Esophagus muscularis mucosa (tissue), 4 donors: ENCODE data around the gene THRA. TPM values are rescaled to one million over a fixed set of nuclear protein-coding genes. Genes with fewer than 3 reads are reported as not detected.

Source experiments
- DNase-seq: peaks from one replicate; pipeline ENCODE4 v3.0.0-alpha.2; 2017; ENCODE audit errors: extremely low spot score
- H3K27ac ChIP-seq, 4 donors: fragments of 200-600 bp; sonication (generic); replicated peaks in 1 of 4; 1 replicate in 3 of 4; 2 replicates in 1 of 4; pipeline ENCODE4 v1.5.1; 2016 to 2019; ENCODE audit warnings: mild to moderate bottlenecking in 1 of 4
- H3K27me3 ChIP-seq, 4 donors: fragments of 200-600 bp; sonication (generic); one replicate each; pipeline versions ENCODE4 v1.5.1 to v1.6.0; 2016 to 2019
- H3K36me3 ChIP-seq, 4 donors: fragments of 200-600 bp; sonication (generic); one replicate each; pipeline ENCODE4 v1.5.1; 2016 to 2019
- H3K4me1 ChIP-seq, 4 donors: fragments of 200-600 bp; sonication (generic); one replicate each; pipeline ENCODE4 v1.5.1; 2016 to 2019
- H3K4me3 ChIP-seq, 4 donors: fragments of 200-600 bp; sonication (generic); 1 replicate in 2 of 4; 2 replicates in 2 of 4; pipeline ENCODE4 v1.5.1; 2016 to 2019; ENCODE audit warnings: mild to moderate bottlenecking in 4 of 4, moderate library complexity in 1 of 4
- H3K9me3 ChIP-seq, 4 donors: fragments of 200-600 bp; sonication (generic); 1 replicate in 3 of 4; 2 replicates in 1 of 4; pipeline ENCODE4 v1.5.1; 2016 to 2019
- CTCF ChIP-seq, 3 experiments: fragments of 200-600 bp in 2 of 3; fragments of 450-650 bp in 1 of 3; sonication (generic) in 2 of 3; IDR thresholded peaks; one replicate each; pipeline ENCODE4 v1.5.1; 2017 to 2019; ENCODE audit warnings: antibody characterized with exemption in 3 of 3, mild to moderate bottlenecking in 2 of 3, moderate library complexity in 1 of 3
- EP300 ChIP-seq: sonication (generic); formaldehyde crosslinking; IDR thresholded peaks from one replicate; pipeline ENCODE4 v1.6.1; 2017; ENCODE audit warnings: antibody characterized with exemption
- POLR2A ChIP-seq: fragments of 450-650 bp; IDR thresholded peaks from one replicate; pipeline ENCODE4 v1.6.1; 2017; ENCODE audit warnings: antibody characterized with exemption, moderate library complexity, mild to moderate bottlenecking, low read depth
- POLR2AphosphoS5 ChIP-seq, 2 donors: sonication (generic); formaldehyde crosslinking; IDR thresholded peaks; one replicate each; pipeline ENCODE4 v1.6.1; 2017; ENCODE audit warnings: antibody characterized with exemption in 2 of 2
- WGBS: methylation state at CpG from one replicate; pipeline ENCODE4 v1.1.5; 2018; 5-methylcytosine and 5-hydroxymethylcytosine counted together
- intact Hi-C: fragments of 100-400 bp; cut with DNase I; formaldehyde crosslinking; loops from one replicate; pipeline ENCODE4 v1.15.1; 2023
- total RNA-seq, 4 donors: library from RNA; depleted of rRNA; stranded (reverse); fragments of >200 nt; gene quantifications; one replicate each; pipeline versions ENCODE4 v1.1.0 to v1.2.1, GENCODE V29; 2016

THRA gene
- total RNA-seq, 4 donors from 2014 or later = 69.7 to 112 (median 85.2) TPM

- H3K27me3 ChIP-seq = no peaks in the 10 kb centered on the region
- H3K4me3 ChIP-seq = peak overlapping the region in 3 of 4 donors; percentile 1 to 37 (median 7)
- H3K27ac ChIP-seq = peak overlapping the region; percentile 88 to 99 (median 94)
- no peak for DNase-seq
- no peaks in the 10 kb centered on the region for H3K36me3 ChIP-seq
- peaks cover 98 to 100% (median 100%) of the 10 kb centered on the region in 4 donors for H3K4me1 ChIP-seq
- no peak for TF ChIP-seq CTCF (IDR thresholded peaks at IDR 0.05)
- TF ChIP-seq EP300 = no peak
- no peak for TF ChIP-seq POLR2AphosphoS5 (IDR thresholded peaks at IDR 0.05)
- no peak for TF ChIP-seq POLR2A
- intact Hi-C loops = loop anchor here (5.0 kb wide), 1 partner anchor 40 kb away; no protein-coding TSS in a partner anchor
- WGBS = 12% methylated on average over 19 of the region's 20 CpGs
- H3K9me3 ChIP-seq = no peaks in the 10 kb centered on the region
Measured at GRCh38 chr17:40106760-40107521, 44.2 kb downstream of the THRA start.

GRCh38 chr17:40107522-40108174 is 44.9 kb downstream of the THRA start:
- no peaks in the 10 kb centered on the region for H3K9me3 ChIP-seq
- peak overlapping the region; percentile 88 to 99 (median 94) for H3K27ac ChIP-seq
- no peaks in the 10 kb centered on the region for H3K27me3 ChIP-seq
- peaks cover 98 to 100% (median 100%) of the 10 kb centered on the region in 4 donors for H3K4me1 ChIP-seq
- peak overlapping the region; percentile 7 to 37 (median 16) for H3K4me3 ChIP-seq
- no peaks in the 10 kb centered on the region for H3K36me3 ChIP-seq
- DNase-seq = no peak
- WGBS = 26% methylated on average over 5 of the region's 5 CpGs
- TF ChIP-seq POLR2A (no peak), EP300 (no peak), POLR2AphosphoS5 (IDR thresholded peaks at IDR 0.05) (no peak), CTCF (IDR thresholded peaks at IDR 0.05) (no peak)
- intact Hi-C loops = loop anchor here (5.0 kb wide), 1 partner anchor 40 kb away; no protein-coding TSS in a partner anchor

- Histone ChIP-seq H3K4me1 (peaks cover 94 to 100% (median 99%) of the 10 kb centered on the region in 4 donors), H3K36me3 (no peaks in the 10 kb centered on the region)
- DNase-seq = no peak
Measured at GRCh38 chr17:40108970-40109824, 46.4 kb downstream of the THRA start.

More at GRCh38 chr17:40108970-40109824, 46.4 kb downstream of the THRA start:
- WGBS = 87% methylated on average over 9 of the region's 9 CpGs
- Histone ChIP-seq H3K9me3 (no peaks in the 10 kb centered on the region), H3K27ac (peak overlapping the region; percentile 88 to 99 (median 94)), H3K27me3 (no peaks in the 10 kb centered on the region), H3K4me3 (no peak overlapping the region)
- TF ChIP-seq POLR2AphosphoS5 (IDR thresholded peaks at IDR 0.05) (no peak), CTCF (IDR thresholded peaks at IDR 0.05) (peak in 1 of 3 experiments; percentile 7), POLR2A (no peak)
- intact Hi-C loops = loop anchor here (5.0 kb wide), 1 partner anchor 42 kb away; no protein-coding TSS in a partner anchor
